Hepatocyte (in vitro differentiated cells): ENCODE measurements around the gene TPSB2. TPM values are rescaled to one million over a fixed set of nuclear protein-coding genes. Genes with fewer than 3 reads are reported as not detected.

Source experiments
- DNase-seq: peaks from one replicate; pipeline ENCODE4 v3.0.0-alpha.2; 2016; ENCODE audit warnings: low spot score
- H2AFZ ChIP-seq: fragments of 200-600 bp; sonication (generic); 2 replicates; pipeline ENCODE4 v1.6.0; 2016; ENCODE audit warnings: antibody characterized with exemption, mild to moderate bottlenecking
- H3K27ac ChIP-seq: fragments of 200-600 bp; sonication (generic); 2 replicates; pipeline ENCODE4 v1.5.1; 2016; ENCODE audit warnings: mild to moderate bottlenecking
- H3K27me3 ChIP-seq: fragments of 200-600 bp; sonication (generic); 2 replicates; pipeline ENCODE4 v1.6.1; 2016
- H3K36me3 ChIP-seq: fragments of 200-600 bp; sonication (generic); replicated peaks from 2 replicates; pipeline ENCODE4 v1.5.1; 2016; ENCODE audit warnings: low read depth; ENCODE audit not compliant: insufficient read depth
- H3K4me1 ChIP-seq: fragments of 200-600 bp; sonication (generic); 2 replicates; pipeline ENCODE4 v1.5.1; 2016; ENCODE audit warnings: mild to moderate bottlenecking, moderate library complexity; ENCODE audit not compliant: insufficient read depth
- H3K4me2 ChIP-seq: fragments of 200-600 bp; sonication (generic); 2 replicates; pipeline ENCODE4 v1.6.0; 2016
- H3K4me3 ChIP-seq: fragments of 200-600 bp; sonication (generic); 2 replicates; pipeline ENCODE4 v1.5.1; 2016; ENCODE audit warnings: mild to moderate bottlenecking
- H3K79me2 ChIP-seq: fragments of 200-600 bp; sonication (generic); 2 replicates; pipeline ENCODE4 v1.6.0; 2017; ENCODE audit warnings: mild to moderate bottlenecking
- H3K9me2 ChIP-seq: fragments of 200-600 bp; sonication (generic); replicated peaks from 2 replicates; pipeline ENCODE4 v1.6.0; 2017; ENCODE audit warnings: mild to moderate bottlenecking; ENCODE audit not compliant: insufficient read depth
- H3K9me3 ChIP-seq: fragments of 200-600 bp; sonication (generic); 2 replicates; pipeline ENCODE4 v1.5.1; 2016; ENCODE audit warnings: low read depth, mild to moderate bottlenecking
- H4K20me1 ChIP-seq: fragments of 200-600 bp; sonication (generic); 2 replicates; pipeline ENCODE4 v1.6.0; 2016; ENCODE audit warnings: mild to moderate bottlenecking; ENCODE audit not compliant: insufficient read depth, poor library complexity, severe bottlenecking
- EZH2 ChIP-seq: fragments of 200-600 bp; sonication (generic); IDR thresholded peaks from 2 replicates; pipeline ENCODE4 v1.6.1; 2016; ENCODE audit warnings: antibody characterized with exemption, mild to moderate bottlenecking, borderline replicate concordance
- EZH2phosphoT487 ChIP-seq: fragments of 200-600 bp; sonication (generic); IDR thresholded peaks from one replicate; pipeline ENCODE4 v1.6.1; 2018; ENCODE audit warnings: antibody characterized with exemption, mild to moderate bottlenecking, low read depth, moderate library complexity; ENCODE audit not compliant: unreplicated experiment, severe bottlenecking
- WGBS: methylation state at CpG from one replicate; pipeline ENCODE4 v1.1.6; 2016; ENCODE audit warnings: low lambda C conversion rate; ENCODE audit errors: missing lambda C conversion rate; 5-methylcytosine and 5-hydroxymethylcytosine counted together
- polyA plus RNA-seq: library from polyadenylated mRNA; unstranded; fragments of >200 nt; fragmentation: Nextera tagmentation; extraction: Ambion mirVana; gene quantifications from 2 replicates; pipeline ENCODE4 v1.2.1, GENCODE V29; 2016
- total RNA-seq: library from RNA; depleted of rRNA; stranded (reverse); fragments of >200 nt; gene quantifications from 2 replicates; pipeline ENCODE4 v1.2.3, GENCODE V29; 2014
- TF ChIP-seq, protein P1 (sequence below): fragments of 200-600 bp; sonication (generic); IDR thresholded peaks from 2 replicates; pipeline ENCODE4 v1.5.1; 2016; ENCODE audit warnings: antibody characterized with exemption, mild to moderate bottlenecking; ENCODE audit not compliant: poor library complexity

TPSB2 gene
- total and polyA plus RNA-seq, 2 experiments from 2014 or later, result not detected

DNA sequence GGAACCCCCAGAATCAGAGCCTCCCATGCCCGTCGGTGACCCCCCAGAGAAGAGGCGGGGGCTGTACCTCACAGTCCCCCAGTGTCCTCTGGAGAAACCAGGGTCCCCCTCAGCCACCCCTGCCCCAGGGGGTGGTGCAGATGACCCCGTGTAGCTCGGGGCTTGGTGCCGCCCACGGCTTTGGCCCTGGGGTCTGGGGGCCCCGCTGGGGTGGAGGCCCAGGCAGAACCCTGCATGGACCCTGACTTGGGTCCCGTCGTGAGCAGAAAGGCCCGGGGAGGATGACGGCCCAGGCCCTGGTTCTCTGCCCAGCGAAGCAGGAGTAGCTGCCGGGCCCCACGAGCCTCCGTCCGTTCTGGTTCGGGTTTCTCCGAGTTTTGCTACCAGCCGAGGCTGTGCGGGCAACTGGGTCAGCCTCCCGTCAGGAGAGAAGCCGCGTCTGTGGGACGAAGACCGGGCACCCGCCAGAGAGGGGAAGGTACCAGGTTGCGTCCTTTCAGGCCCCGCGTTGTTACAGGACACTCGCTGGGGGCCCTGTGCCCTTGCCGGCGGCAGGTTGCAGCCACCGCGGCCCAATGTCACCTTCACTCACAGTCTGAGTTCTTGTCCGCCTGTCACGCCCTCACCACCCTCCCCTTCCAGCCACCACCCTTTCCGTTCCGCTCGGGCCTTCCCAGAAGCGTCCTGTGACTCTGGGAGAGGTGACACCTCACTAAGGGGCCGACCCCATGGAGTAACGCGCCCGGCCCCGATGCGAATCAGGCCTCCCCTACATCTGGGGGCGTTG is 8.9 kb downstream of the TPSB2 start:
- H3K4me1 ChIP-seq, result peaks cover 3% of the 10 kb centered on the region
- H3K79me2 ChIP-seq, result no peaks in the 10 kb centered on the region
- no peak overlapping the region for H3K27ac ChIP-seq
- no peaks in the 10 kb centered on the region for H3K27me3 ChIP-seq
- H3K9me3 ChIP-seq, result no peaks in the 10 kb centered on the region
- WGBS, result 91% methylated on average over 46 of the region's 48 CpGs
- no peaks in the 10 kb centered on the region for H3K36me3 ChIP-seq
- H4K20me1 ChIP-seq, result no peaks in the 10 kb centered on the region
- H3K9me2 ChIP-seq, result no peaks in the 10 kb centered on the region
- no peak overlapping the region for H3K4me3 ChIP-seq
- TF ChIP-seq EZH2, result no peak
- H2AFZ ChIP-seq, result no peak overlapping the region
- no peak overlapping the region for H3K4me2 ChIP-seq
- no peak for DNase-seq

DNA sequence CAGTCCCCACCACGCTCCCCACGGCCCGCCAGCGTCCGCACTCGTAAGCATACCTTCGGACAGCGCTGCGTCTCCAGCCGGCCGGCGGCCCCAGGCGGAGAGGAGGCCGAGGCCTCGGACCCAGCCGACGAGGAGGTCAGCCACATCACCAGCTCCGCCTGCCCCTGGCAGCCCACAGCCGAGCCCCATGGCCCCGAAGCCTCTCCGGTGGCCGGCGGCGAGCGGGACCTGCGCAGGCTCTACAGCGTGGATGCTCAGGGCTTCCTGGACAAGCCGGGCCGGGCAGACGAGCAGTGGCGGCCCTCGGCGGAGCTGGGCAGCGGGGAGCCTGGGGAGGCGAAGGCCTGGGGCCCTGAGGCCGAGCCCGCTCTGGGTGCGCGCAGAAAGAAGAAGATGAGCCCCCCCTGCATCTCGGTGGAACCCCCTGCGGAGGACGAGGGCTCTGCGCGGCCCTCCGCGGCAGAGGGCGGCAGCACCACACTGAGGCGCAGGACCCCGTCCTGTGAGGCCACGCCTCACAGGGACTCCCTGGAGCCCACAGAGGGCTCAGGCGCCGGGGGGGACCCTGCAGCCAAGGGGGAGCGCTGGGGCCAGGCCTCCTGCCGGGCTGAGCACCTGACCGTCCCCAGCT is 9.8 kb downstream of the TPSB2 start:
- Histone ChIP-seq H3K4me3 (no peak overlapping the region), H3K36me3 (no peaks in the 10 kb centered on the region), H4K20me1 (no peaks in the 10 kb centered on the region), H3K9me2 (no peaks in the 10 kb centered on the region), H3K4me2 (no peak overlapping the region), H3K79me2 (no peaks in the 10 kb centered on the region), H3K9me3 (no peaks in the 10 kb centered on the region), H2AFZ (no peak overlapping the region), H3K27me3 (no peaks in the 10 kb centered on the region), H3K27ac (no peak overlapping the region), H3K4me1 (no peaks in the 10 kb centered on the region)
- TF ChIP-seq, protein P1, sequence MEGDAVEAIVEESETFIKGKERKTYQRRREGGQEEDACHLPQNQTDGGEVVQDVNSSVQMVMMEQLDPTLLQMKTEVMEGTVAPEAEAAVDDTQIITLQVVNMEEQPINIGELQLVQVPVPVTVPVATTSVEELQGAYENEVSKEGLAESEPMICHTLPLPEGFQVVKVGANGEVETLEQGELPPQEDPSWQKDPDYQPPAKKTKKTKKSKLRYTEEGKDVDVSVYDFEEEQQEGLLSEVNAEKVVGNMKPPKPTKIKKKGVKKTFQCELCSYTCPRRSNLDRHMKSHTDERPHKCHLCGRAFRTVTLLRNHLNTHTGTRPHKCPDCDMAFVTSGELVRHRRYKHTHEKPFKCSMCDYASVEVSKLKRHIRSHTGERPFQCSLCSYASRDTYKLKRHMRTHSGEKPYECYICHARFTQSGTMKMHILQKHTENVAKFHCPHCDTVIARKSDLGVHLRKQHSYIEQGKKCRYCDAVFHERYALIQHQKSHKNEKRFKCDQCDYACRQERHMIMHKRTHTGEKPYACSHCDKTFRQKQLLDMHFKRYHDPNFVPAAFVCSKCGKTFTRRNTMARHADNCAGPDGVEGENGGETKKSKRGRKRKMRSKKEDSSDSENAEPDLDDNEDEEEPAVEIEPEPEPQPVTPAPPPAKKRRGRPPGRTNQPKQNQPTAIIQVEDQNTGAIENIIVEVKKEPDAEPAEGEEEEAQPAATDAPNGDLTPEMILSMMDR, result no peak
- no peak for TF ChIP-seq EZH2
- TF ChIP-seq EZH2phosphoT487, result no peak
- DNase-seq, result no peak
- WGBS, result 95% methylated on average over 41 of the region's 55 CpGs

DNA sequence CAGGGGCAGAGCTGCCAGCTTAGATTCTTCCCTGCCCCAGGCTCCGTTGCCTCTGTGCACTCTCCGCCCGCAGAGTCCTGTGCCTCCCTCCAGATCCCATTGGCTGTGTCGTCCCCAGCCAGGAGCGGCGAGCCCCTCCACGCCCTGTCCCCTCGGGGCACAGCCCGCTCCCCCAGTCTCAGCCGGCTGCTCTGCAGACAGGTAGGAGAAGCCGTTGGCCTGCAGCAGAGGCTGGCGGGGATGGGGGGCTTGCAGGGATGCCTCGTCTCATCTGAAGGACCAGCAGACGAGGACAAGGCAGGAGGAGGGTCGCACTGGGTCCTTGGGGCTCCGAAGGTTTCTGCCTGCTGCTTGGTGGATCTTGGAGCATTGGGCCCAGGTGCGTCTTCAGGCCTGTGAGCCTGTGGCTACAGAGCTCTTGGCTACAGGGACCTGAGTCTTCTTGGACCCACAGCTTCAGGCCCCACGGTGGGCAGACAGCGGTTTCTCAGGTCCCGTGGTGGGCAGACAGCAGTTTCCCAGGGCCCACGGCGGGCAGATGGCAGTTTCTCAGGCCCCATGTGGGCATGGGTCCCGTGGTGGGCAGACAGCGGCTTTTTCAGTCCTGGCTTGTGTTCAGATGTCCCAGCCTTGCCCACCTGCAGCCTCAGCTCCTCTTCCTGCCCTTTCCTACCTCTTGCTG is 10.9 kb downstream of the TPSB2 start:
- Histone ChIP-seq H3K9me3 (no peaks in the 10 kb centered on the region), H3K4me1 (no peaks in the 10 kb centered on the region), H3K79me2 (no peaks in the 10 kb centered on the region), H3K9me2 (no peaks in the 10 kb centered on the region), H3K36me3 (no peaks in the 10 kb centered on the region), H4K20me1 (no peaks in the 10 kb centered on the region), H3K27me3 (no peaks in the 10 kb centered on the region), H3K4me3 (no peak overlapping the region), H3K4me2 (no peak overlapping the region), H3K27ac (no peak overlapping the region), H2AFZ (no peak overlapping the region)
- TF ChIP-seq EZH2phosphoT487 (no peak), EZH2 (no peak)
- TF ChIP-seq, protein P1, result no peak
- DNase-seq, result no peak
- WGBS, result 94% methylated on average over 22 of the region's 24 CpGs
